ENCODE data around the gene AXIN2. TPM values are rescaled to one million over a fixed set of nuclear protein-coding genes. Genes with fewer than 3 reads are reported as not detected.
A peak's percentile ranks its signal among the peaks of the same experiment; 100 is the strongest.

AXIN2 gene
- total RNA-seq, 4 donors from 2014 or later: 17.2 to 63.4 (median 49.3) TPM

- Histone ChIP-seq H3K27ac (replicated peaks in 1 of 4) (no peak overlapping the region), H3K36me3 (no peaks in the 10 kb centered on the region), H3K4me1 (peaks cover 0 to 7% (median 3%) of the 10 kb centered on the region in 4 donors), H3K27me3 (no peaks in the 10 kb centered on the region), H3K9me3 (no peaks in the 10 kb centered on the region), H3K4me3 (no peak overlapping the region)
- intact Hi-C loops (cut with DNase I): no loop called here
- 71% methylated on average over 4 of the region's 4 CpGs for WGBS
- DNase-seq (ENCODE audit: extremely low spot score): no peak
- TF ChIP-seq EP300 (IDR thresholded peaks at IDR 0.05) (no peak), POLR2A (IDR thresholded peaks at IDR 0.05; ENCODE audit: low read depth) (no peak), CTCF (IDR thresholded peaks at IDR 0.05) (no peak), POLR2AphosphoS5 (IDR thresholded peaks at IDR 0.05) (no peak)
Observed at GRCh38 chr17:65595071-65595656, 33.7 kb upstream of the AXIN2 start.

GRCh38 chr17:65593855-65594845, 32.7 kb upstream of the AXIN2 start:
- TF ChIP-seq POLR2A (IDR thresholded peaks at IDR 0.05; ENCODE audit: low read depth) (no peak), CTCF (IDR thresholded peaks at IDR 0.05) (no peak), EP300 (IDR thresholded peaks at IDR 0.05) (no peak), POLR2AphosphoS5 (IDR thresholded peaks at IDR 0.05) (no peak)
- DNase-seq (ENCODE audit: extremely low spot score): no peak
- Histone ChIP-seq H3K27ac (replicated peaks in 1 of 4) (peak overlapping the region in 1 of 4 donors; percentile 5), H3K27me3 (no peaks in the 10 kb centered on the region), H3K4me3 (peak overlapping the region in 1 of 4 donors; percentile 30), H3K9me3 (no peaks in the 10 kb centered on the region), H3K4me1 (peaks cover 0 to 7% (median 3%) of the 10 kb centered on the region in 4 donors), H3K36me3 (no peaks in the 10 kb centered on the region)
- intact Hi-C loops (cut with DNase I): no loop called here
- WGBS: 41% methylated on average over 18 of the region's 18 CpGs

- WGBS: 78% methylated on average over 18 of the region's 19 CpGs
- intact Hi-C loops (cut with DNase I): no loop called here
- no peak overlapping the region for H3K27ac ChIP-seq (replicated peaks in 1 of 4)
Observed at GRCh38 chr17:65593092-65593854, 31.8 kb upstream of the AXIN2 start.

More at GRCh38 chr17:65593092-65593854, 31.8 kb upstream of the AXIN2 start:
- no peak overlapping the region for H3K4me3 ChIP-seq
- DNase-seq (ENCODE audit: extremely low spot score): no peak
- no peaks in the 10 kb centered on the region for H3K9me3 ChIP-seq
- TF ChIP-seq POLR2AphosphoS5 (IDR thresholded peaks at IDR 0.05) (no peak), POLR2A (IDR thresholded peaks at IDR 0.05; ENCODE audit: low read depth) (no peak), EP300 (IDR thresholded peaks at IDR 0.05) (no peak), CTCF (IDR thresholded peaks at IDR 0.05) (no peak)
- no peaks in the 10 kb centered on the region for H3K27me3 ChIP-seq
- H3K36me3 ChIP-seq: no peaks in the 10 kb centered on the region
- peaks cover under 1 to 14% (median 4%) of the 10 kb centered on the region in 4 donors for H3K4me1 ChIP-seq

Data from esophagus muscularis mucosa (tissue), 4 donors.